Smooth muscle cell (in vitro differentiated cells): ENCODE measurements around the gene CCR8. TPM values are rescaled to one million over a fixed set of nuclear protein-coding genes. Genes with fewer than 3 reads are reported as not detected.

Experiments
- DNase-seq: peaks from one replicate; lab custom pipeline; 2025; ENCODE audit not compliant: unreplicated experiment; lab: John Stamatoyannopoulos, UW
- H2AFZ ChIP-seq: fragments of 200-600 bp; sonication (generic); 2 replicates; pipeline ENCODE4 v1.6.0; 2016; ENCODE audit warnings: antibody characterized with exemption, low read depth, mild to moderate bottlenecking
- H3F3A ChIP-seq: fragments of 200-600 bp; sonication (generic); 2 replicates; pipeline ENCODE4 v1.6.0; 2017; ENCODE audit warnings: antibody characterized with exemption, low read depth
- H3K27ac ChIP-seq: fragments of 200-600 bp; sonication (generic); 2 replicates; pipeline ENCODE4 v1.5.1; 2016; ENCODE audit warnings: low read depth, mild to moderate bottlenecking
- H3K27me3 ChIP-seq: fragments of 200-600 bp; sonication (generic); 2 replicates; pipeline ENCODE4 v1.6.1; 2016; ENCODE audit warnings: low read depth, mild to moderate bottlenecking
- H3K36me3 ChIP-seq: fragments of 200-600 bp; sonication (generic); 2 replicates; pipeline ENCODE4 v1.5.1; 2016; ENCODE audit warnings: low read depth
- H3K4me1 ChIP-seq: fragments of 200-600 bp; sonication (generic); 2 replicates; pipeline ENCODE4 v1.5.1; 2016; ENCODE audit warnings: low read depth
- H3K4me2 ChIP-seq: fragments of 200-600 bp; sonication (generic); 2 replicates; pipeline ENCODE4 v1.6.0; 2016; ENCODE audit warnings: mild to moderate bottlenecking
- H3K4me3 ChIP-seq: fragments of 200-600 bp; sonication (generic); 2 replicates; pipeline ENCODE4 v1.5.1; 2016; ENCODE audit warnings: mild to moderate bottlenecking
- H3K79me2 ChIP-seq: fragments of 200-600 bp; sonication (generic); 2 replicates; pipeline ENCODE4 v1.6.0; 2016; ENCODE audit warnings: low read depth, mild to moderate bottlenecking
- H3K9ac ChIP-seq: fragments of 200-600 bp; sonication (generic); 2 replicates; pipeline ENCODE4 v1.6.0; 2016; ENCODE audit warnings: low read depth
- H3K9me3 ChIP-seq: fragments of 200-600 bp; sonication (generic); replicated peaks from 2 replicates; pipeline ENCODE4 v1.5.1; 2016; ENCODE audit warnings: low read depth
- H4K20me1 ChIP-seq: fragments of 200-600 bp; sonication (generic); 2 replicates; pipeline ENCODE4 v1.6.0; 2016; ENCODE audit warnings: low read depth
- CTCF ChIP-seq: fragments of 200-600 bp; sonication (generic); IDR thresholded peaks from 2 replicates; pipeline ENCODE4 v1.5.1; 2017; ENCODE audit warnings: borderline replicate concordance, mild to moderate bottlenecking, antibody characterized with exemption; ENCODE audit not compliant: insufficient read depth, poor library complexity, severe bottlenecking
- WGBS: methylation state at CpG from one replicate; pipeline ENCODE4 v1.1.7; 2016; ENCODE audit warnings: low lambda C conversion rate; 5-methylcytosine and 5-hydroxymethylcytosine counted together
- polyA plus RNA-seq: library from polyadenylated mRNA; unstranded; fragments of >200 nt; fragmentation: Nextera tagmentation; extraction: Ambion mirVana; gene quantifications from 2 replicates; pipeline ENCODE4 v1.2.1, GENCODE V29; 2016
- total RNA-seq: library from RNA; depleted of rRNA; stranded (reverse); fragments of >200 nt; gene quantifications from 2 replicates; pipeline ENCODE4 v1.2.3, GENCODE V29; 2014

CCR8 gene
- total and polyA plus RNA-seq, 2 experiments from 2014 or later = not detected

- TF ChIP-seq CTCF = no peak
- H3K36me3 ChIP-seq = no peaks in the 10 kb centered on the region
- no peak overlapping the region for H2AFZ ChIP-seq
- no peak for DNase-seq
- H3K4me2 ChIP-seq = no peak overlapping the region
- no peaks in the 10 kb centered on the region for H3K79me2 ChIP-seq
- no peak overlapping the region for H3K9ac ChIP-seq
- H3F3A ChIP-seq = no peaks in the 10 kb centered on the region
- H3K9me3 ChIP-seq = no peaks in the 10 kb centered on the region
- H4K20me1 ChIP-seq = no peaks in the 10 kb centered on the region
- H3K4me1 ChIP-seq = no peaks in the 10 kb centered on the region
- H3K27ac ChIP-seq = no peak overlapping the region
- no peak overlapping the region for H3K4me3 ChIP-seq
- H3K27me3 ChIP-seq = no peaks in the 10 kb centered on the region
- 96% methylated on average over 2 of the region's 2 CpGs for WGBS
Observed at GRCh38 chr3:39323494-39323893, 6.0 kb upstream of the CCR8 start.

DNA sequence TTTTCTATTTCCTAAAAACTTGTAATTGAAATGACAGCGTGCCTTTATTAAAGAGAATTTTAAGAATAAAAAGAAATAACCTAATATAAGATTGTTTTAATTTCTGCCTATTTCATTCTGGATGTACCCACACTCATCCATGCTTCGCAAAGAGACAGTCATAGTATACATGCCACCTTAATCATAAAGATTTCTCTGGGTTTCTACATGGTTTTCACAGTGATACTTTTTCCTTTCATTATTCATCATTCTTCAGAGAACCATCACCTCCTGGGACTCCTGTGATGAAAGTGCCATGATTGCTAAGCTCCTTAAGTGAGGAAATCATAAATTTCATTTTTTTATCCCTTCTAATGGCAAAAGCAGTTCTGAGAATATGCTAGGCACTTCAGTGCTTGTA lies 4.3 kb upstream of the CCR8 start:
- no peak overlapping the region for H2AFZ ChIP-seq
- no peak for TF ChIP-seq CTCF
- no peak for DNase-seq
- 98% methylated on average over 2 of the region's 2 CpGs for WGBS
- no peaks in the 10 kb centered on the region for H4K20me1 ChIP-seq
- H3K36me3 ChIP-seq = no peaks in the 10 kb centered on the region
- no peaks in the 10 kb centered on the region for H3K27me3 ChIP-seq
- H3K79me2 ChIP-seq = no peaks in the 10 kb centered on the region
- no peak overlapping the region for H3K9ac ChIP-seq
- no peak overlapping the region for H3K27ac ChIP-seq
- H3K4me2 ChIP-seq = no peak overlapping the region
- no peaks in the 10 kb centered on the region for H3F3A ChIP-seq
- H3K4me1 ChIP-seq = no peaks in the 10 kb centered on the region
- no peaks in the 10 kb centered on the region for H3K9me3 ChIP-seq
- H3K4me3 ChIP-seq = no peak overlapping the region

- H3K4me3 ChIP-seq = no peak overlapping the region
- H3K27me3 ChIP-seq = no peaks in the 10 kb centered on the region
- WGBS = 73% methylated on average over 4 of the region's 4 CpGs
Observed at GRCh38 chr3:39327053-39327745, 2.3 kb upstream of the CCR8 start.

More at GRCh38 chr3:39327053-39327745, 2.3 kb upstream of the CCR8 start:
- no peak overlapping the region for H3K4me2 ChIP-seq
- no peak for TF ChIP-seq CTCF
- H3K27ac ChIP-seq = no peak overlapping the region
- no peaks in the 10 kb centered on the region for H3K36me3 ChIP-seq
- H3K9ac ChIP-seq = no peak overlapping the region
- DNase-seq = no peak
- H3K79me2 ChIP-seq = no peaks in the 10 kb centered on the region
- no peaks in the 10 kb centered on the region for H3K9me3 ChIP-seq
- no peak overlapping the region for H2AFZ ChIP-seq
- H3K4me1 ChIP-seq = no peaks in the 10 kb centered on the region
- no peaks in the 10 kb centered on the region for H4K20me1 ChIP-seq
- H3F3A ChIP-seq = no peaks in the 10 kb centered on the region
